GM15510 (cell line): ENCODE measurements around the gene HDX.

Source experiments
- POLR2A ChIP-seq: IDR thresholded peaks from 3 replicates; pipeline ENCODE4 v1.6.1; 2011; ENCODE audit warnings: borderline replicate concordance; ENCODE audit not compliant: insufficient read length; ENCODE audit errors: extremely low read depth

The HDX gene

DNA sequence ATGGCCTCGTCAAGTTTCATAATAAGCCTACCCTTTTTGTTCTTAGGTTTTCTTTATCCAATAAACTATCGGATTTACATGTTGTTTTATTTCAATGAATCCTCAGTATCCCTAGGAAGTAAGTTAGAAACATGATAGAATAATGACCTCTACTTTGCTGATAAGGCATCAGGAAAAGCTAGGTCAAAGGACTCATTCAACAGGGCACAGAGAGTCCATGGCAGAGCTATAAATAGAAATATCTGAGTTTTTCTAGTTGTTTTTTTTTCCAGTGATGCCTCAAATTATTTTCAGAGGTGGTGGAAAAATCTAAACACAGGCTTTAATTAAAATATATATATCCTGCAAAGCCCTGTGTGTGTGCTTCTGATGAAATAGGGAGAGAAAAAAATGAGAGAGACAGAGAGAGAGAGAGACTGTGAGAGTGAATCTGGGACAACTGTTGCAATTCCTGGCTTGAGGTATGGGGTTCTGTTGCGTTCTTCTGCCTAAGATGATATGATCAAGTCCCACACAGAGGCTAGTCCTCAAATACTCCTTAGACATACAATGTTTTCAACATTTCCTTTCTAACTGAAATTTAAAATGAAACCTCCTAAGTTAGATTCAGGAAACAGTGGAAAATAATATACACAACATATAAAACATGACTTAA is 139.9 kb downstream of the HDX start:
- no peak for TF ChIP-seq POLR2A

DNA sequence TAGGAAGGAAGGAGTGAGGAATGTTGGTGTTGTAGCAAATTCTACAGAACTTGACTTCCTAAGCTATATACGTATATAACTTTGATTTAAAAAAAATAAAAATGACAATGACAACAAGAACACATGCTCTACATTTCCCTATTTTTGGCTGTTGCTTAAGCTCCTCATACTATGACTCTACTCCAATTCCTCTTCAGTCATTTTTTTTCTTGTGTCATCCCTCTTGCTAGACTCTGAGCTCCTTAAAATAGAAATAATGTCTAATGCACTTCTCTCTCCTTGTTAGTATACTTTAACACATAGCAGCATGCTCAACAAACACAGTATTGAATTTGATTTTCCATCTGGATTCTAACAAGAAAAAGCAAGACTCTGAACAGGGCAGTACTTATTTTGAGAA is 144.0 kb downstream of the HDX start:
- no peak for TF ChIP-seq POLR2A

DNA sequence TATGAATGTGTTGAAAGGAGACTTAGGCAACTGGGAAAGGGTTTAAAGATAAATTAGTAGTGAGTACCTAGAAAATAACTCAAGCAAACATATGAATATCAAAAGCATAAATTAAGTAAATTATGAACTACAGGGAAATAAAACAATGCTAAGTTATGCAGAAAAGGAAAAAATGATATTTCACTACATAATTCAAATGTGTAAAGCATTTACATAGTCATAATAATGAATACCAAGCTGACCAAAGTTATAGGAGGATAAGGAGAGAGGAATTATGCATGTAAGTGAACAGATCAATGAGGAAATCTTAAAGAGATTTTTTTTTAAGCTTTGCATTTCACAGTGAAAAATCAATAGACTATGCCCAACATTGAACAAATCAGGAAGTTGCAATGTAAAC is 145.0 kb downstream of the HDX start:
- no peak for TF ChIP-seq POLR2A

DNA sequence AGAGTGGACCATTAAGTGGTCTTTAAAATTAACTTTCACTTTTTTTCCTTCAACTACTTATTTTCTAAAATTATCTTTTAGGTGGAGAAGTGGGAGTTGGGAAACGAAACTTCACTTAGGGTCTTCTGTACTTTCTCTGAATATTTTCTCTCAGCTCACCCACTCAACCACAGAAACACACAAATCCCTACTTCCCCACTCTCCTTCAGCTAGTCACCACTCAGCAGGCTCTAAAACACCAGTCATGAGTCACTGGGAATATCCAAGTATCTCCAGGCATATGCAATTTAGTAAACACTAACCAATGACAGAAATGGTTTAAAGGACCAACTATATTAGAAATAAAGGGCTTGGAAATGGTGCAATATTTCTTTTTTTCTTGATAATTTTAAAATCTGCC is 161.3 kb downstream of the HDX start:
- TF ChIP-seq POLR2A: no peak

DNA sequence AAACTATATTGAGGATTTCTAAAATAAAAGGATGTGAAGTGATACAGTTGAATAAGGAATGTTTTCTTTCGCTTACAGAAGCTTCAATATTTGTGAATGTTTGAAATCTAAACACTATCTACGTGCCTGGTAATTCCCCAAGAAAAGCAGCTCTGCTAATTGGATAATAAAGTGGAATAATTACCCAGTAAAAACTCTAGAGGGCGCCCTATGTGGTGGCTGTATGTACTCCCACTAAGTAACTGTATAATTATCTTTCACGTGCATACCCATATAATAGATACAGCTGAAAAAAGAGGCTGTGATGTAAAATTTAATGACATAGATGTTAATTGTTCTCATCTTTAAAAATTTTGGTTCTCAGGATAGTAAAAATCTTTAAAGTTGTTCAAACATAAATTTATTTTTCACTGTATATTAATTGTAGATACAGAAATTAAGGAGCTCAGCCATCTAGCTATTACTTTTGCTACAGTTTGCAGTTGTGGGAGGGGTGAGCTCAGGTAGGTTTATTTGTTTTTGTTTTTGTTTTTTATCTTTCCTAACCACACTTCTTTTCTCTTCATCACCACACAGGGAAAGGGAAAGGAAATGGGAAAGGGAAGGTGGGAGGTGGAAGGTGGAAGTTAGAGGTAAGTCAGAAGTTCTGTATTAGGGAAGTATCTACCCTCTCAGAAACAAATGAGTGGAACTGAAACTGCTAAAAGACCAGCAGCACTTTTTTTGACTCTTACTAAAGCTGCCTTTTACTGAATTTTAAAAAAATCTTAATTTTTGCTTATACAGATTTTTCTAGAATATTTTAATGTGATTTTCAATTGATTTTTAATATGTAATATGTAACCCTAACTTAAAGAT is 162.5 kb downstream of the HDX start:
- TF ChIP-seq POLR2A: no peak

DNA sequence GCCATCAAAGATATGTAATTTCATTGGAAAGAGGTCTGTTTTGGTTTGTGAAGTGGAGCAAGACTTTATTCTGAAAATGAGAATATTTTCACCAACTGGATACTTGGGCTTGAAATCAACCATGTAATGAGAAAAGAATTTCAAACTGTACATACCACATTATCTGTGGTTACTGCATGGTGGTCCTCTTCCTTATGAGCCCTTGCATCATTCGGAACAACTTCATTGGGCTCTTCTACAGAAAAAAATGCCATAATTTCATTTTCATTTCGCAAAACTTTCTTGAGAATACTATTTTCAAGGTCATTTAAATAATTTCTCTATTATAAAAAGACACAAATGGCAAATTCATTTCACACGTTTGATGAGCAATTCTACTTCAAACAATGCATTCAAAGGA is 165.6 kb downstream of the HDX start:
- TF ChIP-seq POLR2A: no peak

DNA sequence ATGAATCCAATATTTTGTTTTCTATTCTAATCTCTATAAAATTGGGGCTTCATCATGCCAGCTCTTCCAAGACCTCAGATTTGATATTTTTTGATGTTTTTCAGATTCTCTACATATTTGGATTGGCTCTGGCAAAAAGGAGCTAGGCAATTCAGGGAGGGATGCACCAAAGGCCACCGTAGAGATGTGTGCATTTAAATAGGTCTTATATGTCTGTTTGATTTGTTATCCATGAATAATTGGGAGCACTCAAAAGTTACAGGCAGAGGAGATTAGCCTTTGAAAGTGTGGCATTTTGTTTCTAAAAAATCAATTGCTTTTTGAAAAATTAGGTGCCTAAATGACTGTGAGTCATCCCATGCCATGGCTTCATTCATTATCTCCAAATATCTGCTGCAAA is 167.1 kb downstream of the HDX start:
- no peak for TF ChIP-seq POLR2A

DNA sequence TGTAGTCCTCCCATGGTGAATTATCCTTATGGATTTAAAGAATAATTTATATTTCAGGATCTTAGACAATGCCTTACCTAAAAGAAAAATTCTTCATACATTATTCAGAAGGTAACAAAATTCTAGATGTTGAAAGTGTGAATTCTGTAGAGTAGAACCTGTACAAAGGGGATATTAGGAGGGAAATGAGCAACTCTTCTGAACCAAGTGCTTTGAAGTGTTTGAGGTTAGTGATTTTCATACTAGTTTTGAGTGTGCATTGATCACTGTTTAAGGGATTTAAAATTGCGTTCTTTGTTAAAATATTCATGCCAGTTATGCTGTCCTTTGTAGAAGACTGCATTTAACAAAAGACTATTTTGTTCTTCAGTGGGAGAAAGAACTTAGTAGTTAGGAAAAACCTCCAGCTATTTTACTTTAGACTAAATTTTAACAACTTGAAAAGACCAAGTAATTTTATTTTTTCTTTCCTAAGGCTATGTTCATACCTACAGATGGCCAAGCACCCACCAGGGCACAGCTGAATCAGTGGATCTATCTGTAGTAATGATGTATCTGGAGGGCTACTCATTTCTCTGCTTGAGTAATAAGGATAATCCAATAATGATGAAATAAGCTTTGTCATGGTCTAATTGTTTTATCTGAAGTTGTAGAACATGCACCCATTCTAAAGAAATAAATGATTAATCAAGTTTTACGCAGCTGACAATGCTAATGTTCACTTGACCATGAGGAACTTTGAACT is 180.0 kb downstream of the HDX start:
- TF ChIP-seq POLR2A: no peak

DNA sequence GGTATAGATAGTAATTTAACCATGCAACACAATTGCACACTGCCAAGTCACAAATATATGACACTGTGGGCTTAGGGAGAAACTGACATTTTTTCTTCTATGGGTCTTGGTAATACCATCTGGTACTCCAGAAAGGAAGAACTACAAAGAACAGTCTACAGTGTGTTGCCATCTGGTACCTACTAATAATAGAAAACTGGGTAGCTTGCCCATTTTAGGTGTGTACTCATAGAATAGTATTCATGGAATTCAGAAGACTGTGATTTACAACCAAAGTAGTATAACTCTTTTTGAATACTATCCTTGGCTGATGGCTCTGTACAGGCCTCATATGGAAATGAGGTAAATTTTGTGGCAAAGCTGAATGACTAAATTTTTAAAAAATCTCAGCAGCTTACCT is 181.6 kb downstream of the HDX start:
- no peak for TF ChIP-seq POLR2A

DNA sequence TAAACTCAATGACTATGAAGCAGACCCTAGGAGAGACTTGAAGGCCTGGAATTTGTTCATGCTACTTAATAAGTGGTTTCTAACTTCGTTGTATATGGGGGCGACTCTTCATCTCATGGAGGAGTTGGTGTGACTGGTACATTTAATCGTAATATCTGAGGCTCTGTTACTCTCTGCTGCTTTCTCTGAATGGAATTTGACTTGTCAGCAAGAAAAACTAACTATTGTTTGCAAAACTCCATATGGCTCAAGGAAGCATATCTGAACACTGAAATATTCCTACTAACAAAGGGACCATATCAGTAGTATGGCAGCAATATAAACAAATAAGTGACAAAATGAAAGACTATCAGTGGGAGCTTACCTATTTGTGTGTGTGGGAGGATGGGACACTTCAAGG is 182.2 kb downstream of the HDX start:
- TF ChIP-seq POLR2A: no peak

DNA sequence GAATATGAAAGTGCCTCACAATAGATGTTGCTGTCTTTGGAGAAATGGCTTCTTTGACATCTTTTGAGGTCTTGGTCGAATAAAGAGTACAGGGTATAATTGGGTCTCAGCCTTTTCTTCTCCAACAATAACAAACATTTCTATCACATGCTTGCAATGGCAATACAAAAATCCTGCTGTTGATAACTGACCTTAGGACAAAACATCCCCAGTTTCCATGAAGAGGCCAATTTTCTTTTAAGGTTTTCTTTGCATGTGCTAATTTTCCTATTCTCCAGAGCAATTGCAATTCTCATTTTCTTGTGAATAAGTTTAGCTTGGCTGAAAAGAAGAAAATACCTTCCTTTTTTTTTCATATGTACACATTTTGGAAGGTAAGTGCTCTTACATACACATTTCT is 183.6 kb downstream of the HDX start:
- TF ChIP-seq POLR2A: no peak
